Nasal cavity respiratory epithelium epithelial cell of viscerocranial mucosa (primary cell): Measurements from ENCODE around the gene PRKAB1. TPM values are rescaled to one million over a fixed set of nuclear protein-coding genes. Genes with fewer than 3 reads are reported as not detected.

Experiments
- total RNA-seq: library from RNA; depleted of rRNA; stranded (reverse); fragments of >200 nt; gene quantifications from 2 replicates; pipeline ENCODE4 v1.2.3, GENCODE V29; 2014

Gene PRKAB1, protein sequence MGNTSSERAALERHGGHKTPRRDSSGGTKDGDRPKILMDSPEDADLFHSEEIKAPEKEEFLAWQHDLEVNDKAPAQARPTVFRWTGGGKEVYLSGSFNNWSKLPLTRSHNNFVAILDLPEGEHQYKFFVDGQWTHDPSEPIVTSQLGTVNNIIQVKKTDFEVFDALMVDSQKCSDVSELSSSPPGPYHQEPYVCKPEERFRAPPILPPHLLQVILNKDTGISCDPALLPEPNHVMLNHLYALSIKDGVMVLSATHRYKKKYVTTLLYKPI
- total RNA-seq: 14.4 and 16.9 TPM in 2 replicates

DNA sequence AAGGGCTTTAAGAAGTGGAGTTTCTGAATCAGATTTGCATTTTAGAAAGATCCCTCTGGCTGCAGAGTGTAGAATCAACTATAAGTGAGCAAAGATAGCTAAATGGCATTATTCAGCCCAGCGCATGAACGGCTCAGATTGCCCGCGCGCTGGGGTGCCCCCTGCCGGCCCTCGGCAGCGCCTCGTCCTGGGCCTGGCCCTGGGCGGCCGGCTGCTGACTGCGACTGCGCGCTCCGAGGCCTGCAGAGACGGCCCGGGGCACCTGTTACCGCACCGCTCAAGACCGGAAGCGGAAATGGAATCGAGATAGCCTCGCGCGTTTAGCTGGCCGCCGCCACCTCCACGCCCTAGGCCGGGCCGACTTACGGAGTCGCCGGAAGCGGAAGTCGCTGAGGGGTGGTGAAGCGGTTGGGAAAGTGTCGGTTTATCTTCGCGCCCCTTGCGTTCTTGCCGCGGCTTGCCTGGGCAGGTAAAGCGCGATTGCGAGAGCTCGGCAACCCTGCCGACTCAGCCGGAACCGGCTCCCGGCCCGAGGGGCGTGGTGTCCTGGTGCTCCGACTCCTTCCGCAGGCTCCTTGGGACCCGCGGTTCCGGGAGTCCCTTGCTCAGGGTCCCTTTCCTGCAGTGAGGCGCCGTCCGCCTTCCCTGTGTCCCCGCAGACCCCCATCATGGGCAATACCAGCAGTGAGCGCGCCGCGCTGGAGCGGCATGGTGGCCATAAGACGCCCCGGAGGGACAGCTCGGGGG is at the start of gene PRKAB1:
PRKAB1 (plus strand) TSS at position 557 of the 747 bp plus-strand sequence; CDS start at position 669, 112 bp downstream.

Other genes starting within 250 kb of the PRKAB1 start
- not detected in 2 replicates for gene TMEM233, start 74.4 kb upstream of the PRKAB1 start, total RNA-seq
- gene CIT, start 209.2 kb downstream of the PRKAB1 start, total RNA-seq: 0.34 and 0.50 TPM in 2 replicates